SKM-1 (cell line): ENCODE data around the gene GPC1.
A peak's percentile ranks its signal among the peaks of the same experiment; 100 is the strongest.

ENCODE experiments used
- DNase-seq: peaks from one replicate; lab custom pipeline; 2025; ENCODE audit not compliant: unreplicated experiment; lab: John Stamatoyannopoulos, UW

GPC1 gene

GRCh38 chr2:240509667-240510512, 74.4 kb downstream of the GPC1 start:
- DNase-seq, result no peak

DNA sequence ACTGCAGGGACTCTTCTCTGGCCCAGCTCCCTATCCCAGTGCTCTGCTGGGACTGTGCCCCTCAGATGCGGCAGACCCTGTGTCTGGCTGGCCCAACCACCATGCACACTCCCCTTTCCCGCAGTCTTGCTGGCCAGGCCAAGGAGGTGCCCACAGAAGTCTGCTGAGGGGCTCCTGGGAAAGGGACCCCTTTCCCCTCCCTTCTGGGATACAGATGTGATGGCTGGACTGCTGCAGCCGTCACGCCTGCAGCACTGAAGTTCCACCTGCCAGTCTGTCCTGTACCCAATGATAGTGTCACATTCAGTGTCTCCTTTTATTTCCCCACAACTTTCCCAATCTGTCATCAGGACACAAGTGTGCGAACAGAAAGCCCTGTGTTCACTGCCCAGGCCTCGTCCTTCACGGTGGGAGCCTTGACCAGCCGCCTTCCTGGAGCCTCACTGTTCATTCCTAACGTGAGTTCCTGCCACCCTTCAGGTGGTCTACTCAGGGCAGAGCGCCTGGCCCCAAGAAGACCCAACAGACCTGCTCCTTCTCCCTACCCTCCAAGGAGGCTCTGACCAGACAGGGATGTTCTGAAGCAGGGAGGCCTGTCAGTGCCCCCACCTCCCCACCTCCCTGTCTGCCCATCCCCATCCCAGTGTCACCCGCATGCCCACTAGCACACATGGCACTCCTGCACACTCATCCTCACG, 75.2 kb downstream of the GPC1 start:
- DNase-seq, result no peak

DNA sequence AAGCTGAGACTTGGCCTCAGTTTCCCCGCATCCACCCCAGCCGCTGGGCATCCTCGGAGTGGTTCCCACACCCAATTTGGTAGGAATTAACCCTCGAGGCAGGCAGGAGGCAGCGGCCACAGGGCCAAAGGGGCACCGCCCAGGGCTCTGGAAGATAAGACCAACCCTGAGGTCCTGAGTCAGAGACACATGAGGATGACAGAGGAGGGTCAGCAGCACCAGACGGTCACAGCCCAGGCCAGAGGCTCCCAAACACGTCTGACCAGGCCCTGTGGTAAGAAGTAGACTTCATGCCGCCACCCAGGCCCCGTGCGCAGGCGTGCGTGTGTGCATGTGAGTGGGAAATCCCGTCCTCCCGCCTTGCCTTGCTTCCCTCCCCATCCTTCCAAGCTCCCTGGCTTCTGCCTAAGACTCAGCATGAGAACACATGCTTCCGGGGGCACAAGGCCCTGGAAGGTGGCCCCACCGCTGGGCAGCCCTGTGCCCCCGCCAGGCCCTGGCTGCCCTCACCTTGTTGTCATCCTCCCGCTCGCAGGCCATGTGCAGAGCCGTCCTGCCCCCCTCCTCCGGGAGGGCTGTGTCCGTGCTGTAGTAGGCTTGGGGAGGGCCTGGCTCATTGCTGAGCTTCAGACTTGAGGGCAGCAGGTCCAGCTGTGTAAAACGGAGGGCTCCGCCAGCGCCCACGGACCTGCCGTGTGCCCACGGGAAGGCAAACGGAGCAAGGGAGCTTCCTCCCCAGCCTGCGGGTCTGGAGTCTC, 76.1 kb downstream of the GPC1 start:
- DNase-seq, result no peak

DNA sequence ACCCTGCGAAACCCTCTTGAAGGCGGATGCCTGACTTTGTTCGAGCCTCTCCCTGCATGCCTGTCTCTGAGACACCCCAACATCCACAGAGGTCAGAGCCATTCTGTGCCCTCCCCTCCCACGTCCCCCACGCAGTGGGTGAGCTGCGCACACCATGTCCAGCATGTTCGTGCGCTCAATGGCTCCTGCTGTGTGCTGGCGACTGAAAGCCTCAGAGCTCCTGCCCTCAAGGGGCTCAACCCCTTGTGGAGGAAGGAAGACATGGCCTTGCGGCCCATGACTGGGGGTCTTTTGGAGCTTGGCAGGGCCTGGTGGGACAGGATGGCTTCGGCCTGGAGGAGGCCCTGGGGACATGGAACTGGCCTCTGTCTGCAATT, 76.6 kb downstream of the GPC1 start:
- no peak for DNase-seq

GRCh38 chr2:240512666-240513535, 77.4 kb downstream of the GPC1 start:
- DNase-seq, result no peak

- DNase-seq, result peak; percentile 37
Measured at GRCh38 chr2:240513549-240514287, 78.3 kb downstream of the GPC1 start.

- DNase-seq, result no peak
Measured at GRCh38 chr2:240514631-240515030, 79.2 kb downstream of the GPC1 start.

- DNase-seq, result no peak
Measured at GRCh38 chr2:240517342-240517741, 81.9 kb downstream of the GPC1 start.
